Sigmoid colon (tissue), 7 donors: ENCODE data around the gene SPNS1. TPM values are rescaled to one million over a fixed set of nuclear protein-coding genes. Genes with fewer than 3 reads are reported as not detected.
A peak's percentile ranks its signal among the peaks of the same experiment; 100 is the strongest.
"Not testable (repeated sequence)": the region's sequence is repeated elsewhere in the genome, so short reads cannot be mapped to it uniquely, and the experiment has no call there.

ENCODE experiments used
- DNase-seq: peaks from one replicate; pipeline ENCODE4 v3.0.0-alpha.2; 2019
- H3K27ac ChIP-seq, 4 donors: fragments of 200-600 bp; sonication (generic); one replicate each; pipeline ENCODE4 v1.5.1; 2016 to 2019; ENCODE audit warnings: mild to moderate bottlenecking in 1 of 4
- H3K27me3 ChIP-seq, 3 donors: fragments of 200-600 bp; sonication (generic); one replicate each; pipeline ENCODE4 v1.5.1; 2019; ENCODE audit warnings: mild to moderate bottlenecking in 1 of 3
- H3K36me3 ChIP-seq, 4 donors: fragments of 200-600 bp; sonication (generic); one replicate each; pipeline ENCODE4 v1.5.1; 2016 to 2019
- H3K4me1 ChIP-seq, 4 donors: fragments of 200-600 bp; sonication (generic); one replicate each; pipeline ENCODE4 v1.5.1; 2017 to 2019
- H3K4me3 ChIP-seq, 4 donors: fragments of 200-600 bp; sonication (generic); one replicate each; pipeline ENCODE4 v1.5.1; 2017 to 2019; ENCODE audit warnings: mild to moderate bottlenecking in 2 of 4, moderate library complexity in 1 of 4
- H3K9me3 ChIP-seq, 4 donors: fragments of 200-600 bp in 3 of 4; sonication (generic) in 3 of 4; one replicate each; pipeline versions ENCODE4 v1.5.1 to v1.6.1; 2013 to 2019
- CTCF ChIP-seq, 4 experiments: fragments of 450-650 bp in 3 of 4; fragments of 200-600 bp in 1 of 4; IDR thresholded peaks; one replicate each; pipeline ENCODE4 v1.5.1; 2016 to 2019; ENCODE audit warnings: antibody characterized with exemption in 4 of 4, mild to moderate bottlenecking in 3 of 4, moderate library complexity in 2 of 4
- EP300 ChIP-seq, 4 donors: sonication (generic); formaldehyde crosslinking; IDR thresholded peaks; one replicate each; pipeline ENCODE4 v1.6.1; 2017; ENCODE audit warnings: antibody characterized with exemption in 4 of 4
- POLR2A ChIP-seq, 2 donors: fragments of 450-650 bp; IDR thresholded peaks; one replicate each; pipeline ENCODE4 v1.6.1; 2016; ENCODE audit warnings: antibody characterized with exemption in 2 of 2, mild to moderate bottlenecking in 2 of 2, moderate library complexity in 2 of 2
- POLR2AphosphoS5 ChIP-seq, 4 donors: sonication (generic); formaldehyde crosslinking; IDR thresholded peaks; one replicate each; pipeline ENCODE4 v1.6.1; 2017; ENCODE audit warnings: antibody characterized with exemption in 4 of 4
- WGBS, 2 donors: extraction: QIAGEN DNeasy Blood & Tissue Kit; methylation state at CpG; one replicate each; pipeline ENCODE4 v1.1.7; 2013; 5-methylcytosine and 5-hydroxymethylcytosine counted together
- intact Hi-C: fragments of 100-400 bp; cut with DNase I; formaldehyde crosslinking; loops from one replicate; pipeline ENCODE4 v1.15.1; 2023
- polyA plus RNA-seq, 3 donors: library from polyadenylated mRNA; stranded (reverse); fragments of 200-250 nt; gene quantifications; one replicate each; pipeline ENCODE4 v1.2.3, GENCODE V29; 2013
- total RNA-seq, 4 donors: library from RNA; depleted of rRNA; stranded (reverse); fragments of >200 nt; gene quantifications; one replicate each; pipeline ENCODE4 v1.1.0, GENCODE V29; 2016
- donor health status: healthy with polysubstance abuse.
- donor health status: Bipolar disorder and iron deficiency.
- donor health status: healthy.

SPNS1 gene
- total and polyA plus RNA-seq, 7 donors: 6.6 to 40.2 (median 14.5) TPM

GRCh38 chr16:28967156-28967555 lies 7.4 kb upstream of the SPNS1 start:
- TF ChIP-seq POLR2AphosphoS5 (IDR thresholded peaks at IDR 0.05): no peak
- no peak for TF ChIP-seq EP300 (IDR thresholded peaks at IDR 0.05)
- no peak for TF ChIP-seq CTCF (IDR thresholded peaks at IDR 0.05)
- TF ChIP-seq POLR2A (IDR thresholded peaks at IDR 0.05): no peak
- no peaks in the 10 kb centered on the region for H3K9me3 ChIP-seq
- no peak for DNase-seq
- WGBS, 2 donors: 92 to 94% methylated on average over 4 of the region's 4 CpGs
- H3K36me3 ChIP-seq: peaks cover 12 to 33% (median 18%) of the 10 kb centered on the region in 4 donors
- no peak overlapping the region for H3K4me3 ChIP-seq
- H3K27ac ChIP-seq: no peak overlapping the region
- H3K4me1 ChIP-seq: no peaks in the 10 kb centered on the region
- intact Hi-C loops: no loop called here
- no peaks in the 10 kb centered on the region for H3K27me3 ChIP-seq

- 89 to 93% methylated on average over 2 of the region's 2 CpGs for WGBS, 2 donors
- DNase-seq, H3K36me3 ChIP-seq, H3K27me3 ChIP-seq, intact Hi-C loops, H3K4me3 ChIP-seq, H3K9me3 ChIP-seq, H3K4me1 ChIP-seq, H3K27ac ChIP-seq: not testable (repeated sequence)
Observed at GRCh38 chr16:28969696-28970095, 4.9 kb upstream of the SPNS1 start.

GRCh38 chr16:28974007-28974436 lies 556 bp upstream of the SPNS1 start:
- H3K4me1 ChIP-seq: peaks cover 0 to 25% (median 16%) of the 10 kb centered on the region in 4 donors
- no peaks in the 10 kb centered on the region for H3K27me3 ChIP-seq
- H3K27ac ChIP-seq: peak overlapping the region; percentile 75 to 87 (median 85)
- intact Hi-C loops: no loop called here
- no peaks in the 10 kb centered on the region for H3K9me3 ChIP-seq
- no peak for TF ChIP-seq POLR2A (IDR thresholded peaks at IDR 0.05)
- TF ChIP-seq CTCF (IDR thresholded peaks at IDR 0.05): peak; percentile 15 to 61 (median 57)
- DNase-seq: no peak
- H3K4me3 ChIP-seq: peak overlapping the region; percentile 66 to 98 (median 91)
- 0% methylated on average over 17 of the region's 17 CpGs for WGBS, 2 donors
- peaks cover 0 to 14% (median 9%) of the 10 kb centered on the region in 4 donors for H3K36me3 ChIP-seq

GRCh38 chr16:28975158-28975599 lies 601 bp downstream of the SPNS1 start:
- H3K27me3 ChIP-seq: no peaks in the 10 kb centered on the region
- intact Hi-C loops: no loop called here
- peaks cover 0 to 25% (median 16%) of the 10 kb centered on the region in 4 donors for H3K4me1 ChIP-seq
- H3K36me3 ChIP-seq: peaks cover 0 to 26% (median 13%) of the 10 kb centered on the region in 4 donors
- peak overlapping the region; percentile 75 to 87 (median 85) for H3K27ac ChIP-seq
- peak overlapping the region; percentile 66 to 98 (median 91) for H3K4me3 ChIP-seq
- TF ChIP-seq POLR2AphosphoS5 (IDR thresholded peaks at IDR 0.05) (no peak), POLR2A (IDR thresholded peaks at IDR 0.05) (no peak), CTCF (IDR thresholded peaks at IDR 0.05) (no peak), EP300 (IDR thresholded peaks at IDR 0.05) (no peak)
- no peaks in the 10 kb centered on the region for H3K9me3 ChIP-seq
- WGBS, 2 donors: 7% methylated on average over 30 of the region's 30 CpGs
- DNase-seq: no peak

- Histone ChIP-seq H3K4me3 (no peak overlapping the region), H3K9me3 (no peaks in the 10 kb centered on the region), H3K36me3 (peaks cover 0 to 54% (median 38%) of the 10 kb centered on the region in 4 donors), H3K4me1 (peaks cover 0 to 25% (median 16%) of the 10 kb centered on the region in 4 donors), H3K27me3 (no peaks in the 10 kb centered on the region), H3K27ac (no peak overlapping the region)
- TF ChIP-seq POLR2AphosphoS5 (IDR thresholded peaks at IDR 0.05): no peak
- TF ChIP-seq CTCF (IDR thresholded peaks at IDR 0.05): peak in 1 of 4 experiments; percentile 11
- no peak for DNase-seq
- intact Hi-C loops: no loop called here
- 72 to 86% methylated on average over 11 of the region's 11 CpGs for WGBS, 2 donors
Observed at GRCh38 chr16:28977703-28978662, 3.4 kb downstream of the SPNS1 start.

GRCh38 chr16:28980330-28980729 lies 5.8 kb downstream of the SPNS1 start:
- H3K4me1 ChIP-seq: peaks cover 0 to 15% (median 8%) of the 10 kb centered on the region in 4 donors
- H3K4me3 ChIP-seq, intact Hi-C loops, H3K27me3 ChIP-seq, H3K27ac ChIP-seq, DNase-seq, H3K9me3 ChIP-seq: not testable (repeated sequence)
- WGBS, 2 donors: 87 to 88% methylated on average over 7 of the region's 7 CpGs
- peaks cover 0 to 77% (median 50%) of the 10 kb centered on the region in 4 donors for H3K36me3 ChIP-seq
